Left renal pelvis (tissue), 4 donors: ENCODE data around the gene SPSB3. TPM values are rescaled to one million over a fixed set of nuclear protein-coding genes. Genes with fewer than 3 reads are reported as not detected.

Source experiments
- DNase-seq, 4 donors: peaks; one replicate each; pipeline ENCODE4 v3.0.0-alpha.2; 2013; ENCODE audit warnings: low read depth in 4 of 4, low spot score in 3 of 4
- polyA plus RNA-seq, 4 donors: library from polyadenylated mRNA; unstranded; fragments of 120-200 nt; gene quantifications; one replicate each; pipeline ENCODE4 v1.2.1, GENCODE V29; 2013; ENCODE audit not compliant: insufficient read length in 4 of 4

The SPSB3 gene
- polyA plus RNA-seq, 4 donors: 31.4 to 53.3 (median 35.4) TPM

DNA sequence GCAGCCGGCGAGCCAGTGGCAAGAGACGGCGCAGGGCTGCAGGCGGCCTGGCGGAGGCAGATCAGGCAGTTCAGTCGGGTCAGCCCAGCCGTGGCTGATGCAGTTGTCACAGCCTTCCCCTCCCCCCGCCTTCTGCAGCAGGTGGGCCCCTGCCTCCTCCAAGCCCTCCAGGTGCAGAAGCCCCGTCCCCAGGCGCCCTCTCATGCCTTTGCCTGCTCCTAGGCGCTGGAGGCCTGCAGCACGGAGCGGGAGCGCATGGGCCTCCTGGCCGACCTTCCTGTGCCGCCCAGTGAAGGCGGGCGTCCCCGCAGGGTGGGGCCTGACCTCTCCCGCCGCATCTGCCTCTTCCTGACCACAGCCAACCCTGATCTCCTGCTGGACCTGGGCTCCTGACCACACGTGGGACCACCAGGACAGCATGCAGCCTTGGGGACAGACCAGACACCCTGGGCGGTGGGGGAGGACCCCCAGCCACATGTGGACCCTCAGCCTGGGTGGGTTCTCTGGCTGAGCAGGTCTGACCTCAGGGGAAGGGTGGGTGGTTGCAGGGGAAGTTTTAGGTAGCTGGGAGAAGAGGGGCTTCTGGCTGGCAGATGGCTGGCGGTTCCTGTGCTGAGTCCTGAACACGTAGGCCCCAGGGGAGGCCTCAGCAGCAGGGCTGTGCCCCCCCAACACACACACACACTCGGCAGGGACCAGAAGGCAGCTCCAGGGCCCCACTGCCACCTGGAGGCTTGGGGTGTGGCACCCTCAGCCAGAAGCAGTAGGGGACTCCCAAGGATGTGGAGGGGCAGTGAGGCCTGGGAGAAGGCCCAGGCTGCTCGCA lies 6.3 kb downstream of the SPSB3 start:
- no peak for DNase-seq

DNA sequence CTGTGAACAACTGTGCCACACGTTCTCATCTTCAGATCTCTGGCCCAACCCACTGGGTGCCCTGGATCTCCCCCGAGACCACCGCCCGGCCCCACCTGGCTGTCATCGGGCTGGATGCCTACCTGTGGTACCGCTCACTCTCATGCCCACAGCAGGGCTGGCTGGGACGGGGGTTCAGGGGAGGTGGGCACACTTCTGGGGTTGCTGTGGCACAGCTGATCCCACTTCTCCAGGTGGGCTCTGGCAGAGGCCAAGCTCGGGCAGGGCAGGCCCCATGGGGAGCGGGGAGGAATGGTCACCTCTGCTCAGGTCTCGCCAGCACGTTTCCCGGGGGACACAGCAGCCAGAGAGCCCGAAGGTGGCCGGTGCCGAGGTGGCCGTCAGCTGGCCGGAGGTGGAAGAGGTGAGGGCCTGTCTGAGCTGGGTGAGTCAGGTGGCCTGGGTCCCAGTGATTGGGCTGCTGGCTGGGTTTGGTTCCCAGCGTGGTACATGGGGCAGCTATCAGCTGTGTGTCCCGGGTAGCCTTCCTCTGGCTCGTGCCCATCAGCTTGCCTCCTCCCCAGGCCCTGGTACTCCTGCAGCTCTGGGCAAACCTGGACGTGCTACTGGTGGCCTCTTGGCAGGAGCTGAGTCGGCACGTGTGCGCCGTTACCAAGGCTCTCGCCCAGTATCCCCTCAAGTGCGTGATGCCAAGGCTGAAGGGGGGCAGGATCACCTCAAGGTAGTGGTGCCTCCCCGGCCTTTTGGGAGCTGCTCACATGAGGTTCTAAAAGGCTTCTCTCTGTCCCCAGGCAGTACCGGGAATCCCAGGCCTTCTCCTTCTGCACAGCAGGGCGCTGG lies 7.1 kb downstream of the SPSB3 start:
- DNase-seq: no peak

GRCh38 chr16:1774448-1774780 lies 8.0 kb downstream of the SPSB3 start:
- no peak for DNase-seq

- no peak for DNase-seq
Observed at GRCh38 chr16:1773703-1774447, 8.5 kb downstream of the SPSB3 start.

DNA sequence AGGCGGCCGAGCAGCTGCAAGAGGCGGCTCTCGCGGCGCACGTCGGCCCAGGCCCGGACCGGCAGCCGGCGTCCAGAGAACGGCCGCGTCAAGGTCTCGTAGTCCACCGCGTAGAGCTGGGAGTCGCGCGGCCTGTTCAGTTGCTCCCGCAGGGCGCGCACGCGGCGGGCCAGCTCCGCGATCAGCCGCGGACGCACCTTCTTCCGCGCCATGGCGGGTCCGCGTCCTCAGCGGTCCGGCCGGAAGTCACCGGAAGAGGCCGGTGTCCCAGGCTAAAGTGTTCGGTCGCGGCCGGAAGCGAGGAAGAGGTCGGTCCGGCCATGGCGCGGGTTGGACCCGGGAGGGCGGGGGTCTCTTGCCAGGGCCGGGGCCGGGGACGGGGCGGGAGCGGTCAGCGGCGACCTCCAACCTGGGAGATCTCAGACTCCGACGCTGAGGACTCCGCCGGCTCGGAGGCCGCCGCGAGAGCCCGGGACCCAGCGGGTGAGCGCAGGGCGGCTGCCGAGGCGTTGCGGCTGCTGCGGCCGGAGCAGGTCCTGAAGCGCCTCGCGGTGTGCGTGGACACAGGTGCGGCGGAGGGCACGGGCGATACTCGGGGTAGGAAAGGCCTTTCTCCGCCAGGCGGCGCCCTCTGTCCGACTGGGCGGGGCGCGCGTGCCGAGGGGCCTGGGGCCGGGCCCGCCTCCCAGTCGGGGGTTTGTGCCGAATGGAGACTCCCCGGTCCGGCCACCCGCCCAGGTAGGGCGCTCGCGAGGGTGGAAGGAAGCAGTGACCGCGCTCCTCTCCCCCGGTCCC lies 9.3 kb downstream of the SPSB3 start, which contains the start of gene MRPS34:
Gene MRPS34 (minus strand): TSS at position 227 of the 795 bp plus-strand sequence. CDS start 15 bp downstream, at position 212.
- peak; percentile 55 to 79 (median 72) for DNase-seq

- DNase-seq: no peak
Observed at GRCh38 chr16:1772362-1772907, 9.9 kb downstream of the SPSB3 start, which contains the start of gene EME2. EME2 (plus strand) TSS chr16:1772810; CDS start chr16:1773228, 418 bp downstream.

DNA sequence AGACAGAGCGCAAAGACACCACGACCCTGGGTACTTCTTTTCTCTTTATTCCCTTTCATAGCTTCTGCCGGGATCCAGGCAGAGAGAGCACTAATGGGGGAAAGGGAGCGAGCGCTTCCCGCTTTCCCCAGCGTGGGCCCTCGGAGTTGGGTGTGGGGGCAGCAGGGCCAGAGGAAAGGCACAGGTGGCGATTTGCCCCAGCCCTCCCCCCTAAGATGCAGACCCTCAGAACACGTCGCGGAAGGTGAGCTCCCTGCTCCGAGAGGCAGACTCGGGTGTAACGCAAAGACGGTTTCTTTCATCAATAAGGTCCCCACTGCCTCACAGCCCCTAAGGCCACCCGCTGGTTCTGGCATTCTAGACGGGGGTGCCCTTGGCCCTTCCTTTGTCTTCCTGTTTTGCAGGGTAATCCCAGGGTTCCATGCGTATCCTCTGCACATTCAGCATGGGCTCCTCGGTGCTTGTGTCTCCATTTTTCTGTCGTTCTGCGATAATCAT lies 10.5 kb downstream of the SPSB3 start:
- no peak for DNase-seq

- no peak for DNase-seq
Observed at GRCh38 chr16:1771188-1771863, 11.0 kb downstream of the SPSB3 start, which contains the start of gene NME3. NME3 (minus strand) TSS chr16:1771543; CDS start chr16:1771534, 9 bp downstream.

DNA sequence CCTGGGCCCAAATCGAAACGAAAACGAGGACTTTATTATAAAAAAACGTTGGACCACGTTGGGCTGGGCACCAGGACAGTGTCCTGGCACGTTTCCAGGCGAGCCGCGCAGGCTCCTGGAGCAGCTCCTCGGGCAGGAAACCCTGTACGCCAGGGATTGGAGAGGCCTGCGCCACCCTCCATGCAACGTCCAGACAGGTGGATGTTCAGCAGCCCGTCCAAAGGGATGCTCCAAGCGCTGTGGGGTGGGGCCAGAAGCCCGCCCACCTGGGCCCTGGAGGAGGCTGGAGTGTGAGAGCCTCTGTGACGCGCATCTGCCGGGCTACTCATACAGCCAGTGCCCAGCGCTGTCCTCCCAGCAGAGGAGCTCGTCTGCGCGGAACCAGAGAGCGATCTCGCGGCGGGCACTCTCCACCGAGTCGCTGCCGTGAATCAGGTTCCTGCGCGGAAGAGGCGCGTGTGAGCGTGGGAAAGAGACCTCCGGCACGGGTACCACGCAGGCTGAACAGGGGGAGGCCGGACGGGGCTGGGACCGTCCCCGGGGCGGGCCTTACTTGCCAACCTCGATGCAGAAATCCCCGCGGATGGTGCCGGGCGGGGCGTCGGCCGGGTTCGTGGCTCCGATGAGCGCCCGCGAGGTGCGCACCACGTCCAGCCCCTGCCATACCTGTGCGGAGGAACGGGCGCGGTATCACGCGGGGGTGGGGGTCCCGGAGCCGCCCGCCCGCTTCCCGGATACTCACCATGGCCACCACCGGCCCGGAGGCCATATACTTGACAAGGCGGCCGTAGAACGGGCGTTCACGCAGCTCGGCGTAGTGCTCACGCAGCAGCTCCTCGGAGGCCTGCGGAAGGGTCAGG lies 11.8 kb downstream of the SPSB3 start:
- DNase-seq: no peak

GRCh38 chr16:1769402-1770300 lies 12.7 kb downstream of the SPSB3 start:
- DNase-seq: no peak

DNA sequence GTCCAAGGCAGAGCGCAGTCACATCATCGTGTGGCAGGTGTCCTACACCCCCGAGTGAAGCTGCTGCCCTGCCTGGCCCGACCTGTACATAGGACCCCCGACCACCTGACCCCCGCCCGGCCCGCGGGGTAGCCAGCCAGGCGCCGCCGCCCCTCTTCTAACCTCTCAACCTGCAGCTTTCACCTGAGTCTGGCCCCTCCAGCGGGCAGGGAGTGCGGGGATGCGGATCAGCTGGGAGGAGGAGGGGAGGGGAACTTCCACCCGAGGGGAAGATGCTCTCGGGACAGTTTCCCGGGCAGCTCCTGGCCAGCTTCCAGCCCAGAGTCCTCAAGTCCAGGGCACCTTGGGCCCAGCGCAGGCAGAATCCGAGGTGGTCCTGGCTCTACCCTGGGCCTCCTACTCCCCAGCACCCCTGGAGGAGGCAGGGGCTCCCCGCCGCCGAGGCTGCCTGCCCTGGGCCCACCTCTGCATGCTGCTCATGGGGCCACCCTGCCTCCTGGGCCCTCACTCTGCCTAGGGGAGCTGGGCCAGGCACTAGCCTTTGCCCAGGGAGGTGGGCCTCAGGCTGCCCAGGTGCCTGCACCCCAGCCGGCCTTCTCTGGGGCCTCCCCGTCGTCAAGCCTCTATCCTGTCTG lies 13.5 kb downstream of the SPSB3 start:
- no peak for DNase-seq

DNA sequence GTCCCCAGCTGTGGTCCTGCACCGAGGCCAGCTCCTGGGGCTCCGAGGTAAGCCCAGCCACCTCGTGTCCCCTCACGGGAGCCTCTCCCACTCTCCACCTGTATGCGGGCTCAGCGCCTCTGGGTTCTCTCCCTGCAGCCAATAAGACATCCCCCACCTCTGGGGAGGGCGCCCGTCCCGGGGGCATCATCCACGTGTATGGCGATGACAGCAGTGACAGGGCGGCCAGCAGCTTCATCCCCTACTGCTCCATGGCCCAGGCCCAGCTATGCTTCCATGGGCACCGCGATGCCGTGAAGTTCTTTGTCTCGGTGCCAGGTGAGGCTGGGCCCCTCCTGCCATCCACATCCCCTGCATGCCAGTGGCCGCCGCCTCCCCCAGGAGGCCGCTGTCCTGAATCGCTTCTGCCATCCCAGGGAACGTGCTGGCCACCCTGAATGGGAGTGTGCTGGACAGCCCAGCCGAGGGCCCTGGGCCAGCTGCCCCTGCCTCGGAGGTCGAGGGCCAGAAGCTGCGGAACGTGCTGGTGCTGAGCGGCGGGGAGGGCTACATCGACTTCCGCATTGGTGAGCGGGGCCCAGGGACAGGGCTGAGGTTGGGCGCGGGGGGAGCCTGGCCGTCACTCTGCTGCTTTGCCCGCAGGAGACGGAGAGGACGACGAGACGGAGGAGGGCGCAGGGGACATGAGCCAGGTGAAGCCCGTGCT lies 14.2 kb downstream of the SPSB3 start:
- DNase-seq: no peak

- DNase-seq: no peak
Observed at GRCh38 chr16:1767116-1767994, 15.0 kb downstream of the SPSB3 start.

GRCh38 chr16:1766701-1767100 lies 15.7 kb downstream of the SPSB3 start:
- DNase-seq: no peak

- DNase-seq: no peak
Observed at GRCh38 chr16:1766231-1766630, 16.1 kb downstream of the SPSB3 start.
